ENCODE results near the gene THEM5.

DNA sequence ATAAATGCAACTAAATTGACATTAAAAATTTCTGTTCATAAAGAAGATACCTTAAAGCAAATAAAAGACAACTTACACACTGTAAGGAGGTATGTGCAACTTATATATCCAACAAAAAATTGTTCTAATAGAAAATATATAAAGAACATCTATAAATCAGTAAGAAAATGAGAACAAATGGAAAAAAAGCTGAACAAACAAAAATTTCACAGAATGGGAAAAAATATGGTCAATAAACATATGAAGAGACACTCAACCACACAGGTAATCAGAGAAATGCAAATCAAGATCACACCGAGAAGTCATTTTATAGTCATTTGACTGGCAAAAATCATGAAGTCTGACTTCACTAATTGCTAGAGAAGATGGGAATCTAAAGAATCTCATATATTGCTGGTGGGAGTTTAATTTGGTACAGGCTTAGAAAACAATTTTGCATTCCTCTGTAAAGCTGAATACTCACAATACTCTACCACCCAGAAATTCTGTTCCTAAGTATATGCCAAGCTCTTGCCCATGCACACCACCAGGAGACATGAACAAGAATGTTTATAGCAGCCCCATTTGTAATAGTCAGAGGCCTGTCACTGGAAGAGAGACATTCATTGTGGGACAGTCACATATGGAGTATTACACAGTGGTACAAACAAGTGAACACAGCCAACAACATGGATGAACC, 22.0 kb upstream of the THEM5 start:
- no peak for TF ChIP-seq SP1 (IDR thresholded peaks at IDR 0.05)
- TF ChIP-seq TARDBP (IDR thresholded peaks at IDR 0.05), result no peak
- TF ChIP-seq SUZ12 (IDR thresholded peaks at IDR 0.05), result no peak
- no peak for TF ChIP-seq ARNT (IDR thresholded peaks at IDR 0.05)
- no peak for TF ChIP-seq BHLHE40 (IDR thresholded peaks at IDR 0.05; ENCODE audit: borderline replicate concordance)
- TF ChIP-seq NFRKB (IDR thresholded peaks at IDR 0.05), result no peak
- TF ChIP-seq, protein P1, sequence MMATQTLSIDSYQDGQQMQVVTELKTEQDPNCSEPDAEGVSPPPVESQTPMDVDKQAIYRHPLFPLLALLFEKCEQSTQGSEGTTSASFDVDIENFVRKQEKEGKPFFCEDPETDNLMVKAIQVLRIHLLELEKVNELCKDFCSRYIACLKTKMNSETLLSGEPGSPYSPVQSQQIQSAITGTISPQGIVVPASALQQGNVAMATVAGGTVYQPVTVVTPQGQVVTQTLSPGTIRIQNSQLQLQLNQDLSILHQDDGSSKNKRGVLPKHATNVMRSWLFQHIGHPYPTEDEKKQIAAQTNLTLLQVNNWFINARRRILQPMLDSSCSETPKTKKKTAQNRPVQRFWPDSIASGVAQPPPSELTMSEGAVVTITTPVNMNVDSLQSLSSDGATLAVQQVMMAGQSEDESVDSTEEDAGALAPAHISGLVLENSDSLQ (IDR thresholded peaks at IDR 0.05), result no peak
- TF ChIP-seq FOXA1 (IDR thresholded peaks at IDR 0.05), result no peak
